K562 (cell line): Measurements from ENCODE around the gene SH3GLB2.

ENCODE experiments used
- FOXM1 ChIP-seq, 2 experiments: fragments of 450-650 bp in 1 of 2; sonication (generic) in 1 of 2; formaldehyde crosslinking in 1 of 2; IDR thresholded peaks; 2 replicates each; pipeline versions ENCODE4 v1.6.1 to v1.9.0; 2017 to 2022; ENCODE audit warnings: low read depth in 2 of 2, mild to moderate bottlenecking in 2 of 2, missing genetic modification reagents in 1 of 2, moderate library complexity in 1 of 2
- GABPA ChIP-seq: fragments of 200-800 bp; sonication (Bioruptor generic); conservative IDR thresholded peaks from 2 replicates; pipeline ENCODE4 v1.6.1; 2016; ENCODE audit warnings: low read depth, missing genetic modification characterization, missing compliant biosample characterization
- MAZ ChIP-seq, 2 experiments: fragments of 450-650 bp in 1 of 2; sonication (generic) in 1 of 2; formaldehyde crosslinking; IDR thresholded peaks in 1 of 2; conservative IDR thresholded peaks in 1 of 2; 2 replicates each; pipeline versions ENCODE4 v1.4.0 to v1.5.0; 2020; ENCODE audit warnings: mild to moderate bottlenecking in 1 of 2, missing genetic modification reagents in 1 of 2
- NUFIP1 ChIP-seq: fragments of 450-650 bp; IDR thresholded peaks from 2 replicates; pipeline ENCODE4 v1.6.1; 2018; ENCODE audit not compliant: partially characterized antibody
- RAD21 ChIP-seq, 2 experiments: fragments of 250-450 bp in 1 of 2; fragments of 450-650 bp in 1 of 2; sonication (Bioruptor Pico) in 1 of 2; formaldehyde crosslinking in 1 of 2; IDR thresholded peaks in 1 of 2; conservative IDR thresholded peaks in 1 of 2; 2 replicates each; pipeline versions ENCODE4 v1.4.0 to v1.8.0; 2020 to 2022; ENCODE audit warnings: mild to moderate bottlenecking in 2 of 2, moderate library complexity in 1 of 2
- RBFOX2 ChIP-seq: fragments of 200-400 bp; formaldehyde crosslinking; IDR thresholded peaks from 2 replicates; pipeline ENCODE4 v1.6.1; 2017; ENCODE audit warnings: low read depth, mild to moderate bottlenecking, low read length, moderate library complexity
- RBM15 ChIP-seq: fragments of 200-400 bp; formaldehyde crosslinking; IDR thresholded peaks from 2 replicates; pipeline ENCODE4 v1.6.1; 2018; ENCODE audit warnings: mild to moderate bottlenecking, low read length, moderate library complexity; ENCODE audit not compliant: insufficient read depth
- SIN3A ChIP-seq, 2 experiments: fragments of 150-350 bp in 1 of 2; IDR thresholded peaks; 2 replicates each; pipeline ENCODE4 v1.6.1; 2011 to 2016; ENCODE audit warnings: borderline replicate concordance in 2 of 2, low read depth in 2 of 2, low read length in 2 of 2, mild to moderate bottlenecking in 2 of 2, moderate library complexity in 2 of 2; ENCODE audit not compliant: control insufficient read depth in 1 of 2
- TSHZ1 ChIP-seq: fragments of 250-450 bp; sonication (Bioruptor Pico); IDR thresholded peaks from 2 replicates; pipeline ENCODE4 v1.4.0; 2020; ENCODE audit warnings: mild to moderate bottlenecking, moderate library complexity
- ZNF174 ChIP-seq: fragments of 250-450 bp; sonication (Bioruptor Pico); IDR thresholded peaks from 2 replicates; pipeline ENCODE4 v1.4.0; 2020; ENCODE audit warnings: mild to moderate bottlenecking
- ZNF707 ChIP-seq: fragments of 250-450 bp; sonication (Bioruptor Pico); conservative IDR thresholded peaks from 2 replicates; pipeline ENCODE4 v1.8.0; 2022; ENCODE audit warnings: inconsistent platforms, mild to moderate bottlenecking, moderate library complexity
- TF ChIP-seq, protein P1 (sequence below), 3 experiments: IDR thresholded peaks in 2 of 3; conservative IDR thresholded peaks in 1 of 3; 2 replicates each; pipeline ENCODE4 v1.5.1; 2011 to 2012; ENCODE audit warnings: low read length in 3 of 3, mild to moderate bottlenecking in 3 of 3, control low read depth in 2 of 3, improper control_type of control experiment in 1 of 3, inconsistent platforms in 1 of 3, low read depth in 1 of 3, mixed read lengths in 1 of 3, moderate library complexity in 1 of 3; ENCODE audit not compliant: insufficient read depth in 2 of 3
- TF ChIP-seq, protein P2 (sequence below): fragments of 450-650 bp; IDR thresholded peaks from 2 replicates; pipeline ENCODE4 v1.6.1; 2016; ENCODE audit warnings: borderline replicate concordance
- TF ChIP-seq, protein P3 (sequence below), 2 experiments: fragments of 200-800 bp in 1 of 2; sonication (Bioruptor generic) in 1 of 2; sonication (generic) in 1 of 2; formaldehyde crosslinking in 1 of 2; IDR thresholded peaks in 1 of 2; conservative IDR thresholded peaks in 1 of 2; 2 replicates each; pipeline versions ENCODE4 v1.5.0 to v1.6.1; 2016 to 2020; ENCODE audit warnings: missing compliant biosample characterization in 1 of 2, missing genetic modification characterization in 1 of 2, missing genetic modification reagents in 1 of 2

GRCh38 chr9:129028192-129028966 is at the start of gene SH3GLB2:
- no peak for TF ChIP-seq ZNF707
- no peak for TF ChIP-seq NUFIP1
- no peak for TF ChIP-seq RBM15
- no peak for TF ChIP-seq SIN3A (IDR thresholded peaks at IDR 0.05; ENCODE audit: borderline replicate concordance in 2 of 2, control insufficient read depth in 1 of 2, low read depth in 2 of 2, low read length in 2 of 2)
- TF ChIP-seq RAD21 (CRISPR knock-in tag; conservative IDR thresholded peaks at IDR 0.05 in 1 of 2, IDR thresholded peaks at IDR 0.05 in 1 of 2), result peak; percentile 27 to 57; a peak in 3 of 4 replicates
- TF ChIP-seq, protein P1, sequence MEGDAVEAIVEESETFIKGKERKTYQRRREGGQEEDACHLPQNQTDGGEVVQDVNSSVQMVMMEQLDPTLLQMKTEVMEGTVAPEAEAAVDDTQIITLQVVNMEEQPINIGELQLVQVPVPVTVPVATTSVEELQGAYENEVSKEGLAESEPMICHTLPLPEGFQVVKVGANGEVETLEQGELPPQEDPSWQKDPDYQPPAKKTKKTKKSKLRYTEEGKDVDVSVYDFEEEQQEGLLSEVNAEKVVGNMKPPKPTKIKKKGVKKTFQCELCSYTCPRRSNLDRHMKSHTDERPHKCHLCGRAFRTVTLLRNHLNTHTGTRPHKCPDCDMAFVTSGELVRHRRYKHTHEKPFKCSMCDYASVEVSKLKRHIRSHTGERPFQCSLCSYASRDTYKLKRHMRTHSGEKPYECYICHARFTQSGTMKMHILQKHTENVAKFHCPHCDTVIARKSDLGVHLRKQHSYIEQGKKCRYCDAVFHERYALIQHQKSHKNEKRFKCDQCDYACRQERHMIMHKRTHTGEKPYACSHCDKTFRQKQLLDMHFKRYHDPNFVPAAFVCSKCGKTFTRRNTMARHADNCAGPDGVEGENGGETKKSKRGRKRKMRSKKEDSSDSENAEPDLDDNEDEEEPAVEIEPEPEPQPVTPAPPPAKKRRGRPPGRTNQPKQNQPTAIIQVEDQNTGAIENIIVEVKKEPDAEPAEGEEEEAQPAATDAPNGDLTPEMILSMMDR (IDR thresholded peaks at IDR 0.05 in 2 of 3, conservative IDR thresholded peaks at IDR 0.05 in 1 of 3; ENCODE audit: insufficient read depth in 2 of 3, low read depth in 1 of 3, low read length in 3 of 3), result peak; percentile 77 to 92 (median 88)
- no peak for TF ChIP-seq FOXM1 (IDR thresholded peaks at IDR 0.05; ENCODE audit: low read depth)
- TF ChIP-seq FOXM1 (CRISPR knock-in tag; IDR thresholded peaks at IDR 0.05; ENCODE audit: low read depth), result no peak
- no peak for TF ChIP-seq RBFOX2
- no peak for TF ChIP-seq TSHZ1 (CRISPR knock-in tag)
- TF ChIP-seq ZNF174 (CRISPR knock-in tag), result no peak
- peak in 1 of 2 experiments; percentile 93; a peak in 2 of 4 replicates for TF ChIP-seq MAZ (CRISPR knock-in tag; conservative IDR thresholded peaks at IDR 0.05 in 1 of 2, IDR thresholded peaks at IDR 0.05 in 1 of 2)
- TF ChIP-seq, protein P2, sequence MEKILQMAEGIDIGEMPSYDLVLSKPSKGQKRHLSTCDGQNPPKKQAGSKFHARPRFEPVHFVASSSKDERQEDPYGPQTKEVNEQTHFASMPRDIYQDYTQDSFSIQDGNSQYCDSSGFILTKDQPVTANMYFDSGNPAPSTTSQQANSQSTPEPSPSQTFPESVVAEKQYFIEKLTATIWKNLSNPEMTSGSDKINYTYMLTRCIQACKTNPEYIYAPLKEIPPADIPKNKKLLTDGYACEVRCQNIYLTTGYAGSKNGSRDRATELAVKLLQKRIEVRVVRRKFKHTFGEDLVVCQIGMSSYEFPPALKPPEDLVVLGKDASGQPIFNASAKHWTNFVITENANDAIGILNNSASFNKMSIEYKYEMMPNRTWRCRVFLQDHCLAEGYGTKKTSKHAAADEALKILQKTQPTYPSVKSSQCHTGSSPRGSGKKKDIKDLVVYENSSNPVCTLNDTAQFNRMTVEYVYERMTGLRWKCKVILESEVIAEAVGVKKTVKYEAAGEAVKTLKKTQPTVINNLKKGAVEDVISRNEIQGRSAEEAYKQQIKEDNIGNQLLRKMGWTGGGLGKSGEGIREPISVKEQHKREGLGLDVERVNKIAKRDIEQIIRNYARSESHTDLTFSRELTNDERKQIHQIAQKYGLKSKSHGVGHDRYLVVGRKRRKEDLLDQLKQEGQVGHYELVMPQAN, result no peak
- TF ChIP-seq, protein P3, sequence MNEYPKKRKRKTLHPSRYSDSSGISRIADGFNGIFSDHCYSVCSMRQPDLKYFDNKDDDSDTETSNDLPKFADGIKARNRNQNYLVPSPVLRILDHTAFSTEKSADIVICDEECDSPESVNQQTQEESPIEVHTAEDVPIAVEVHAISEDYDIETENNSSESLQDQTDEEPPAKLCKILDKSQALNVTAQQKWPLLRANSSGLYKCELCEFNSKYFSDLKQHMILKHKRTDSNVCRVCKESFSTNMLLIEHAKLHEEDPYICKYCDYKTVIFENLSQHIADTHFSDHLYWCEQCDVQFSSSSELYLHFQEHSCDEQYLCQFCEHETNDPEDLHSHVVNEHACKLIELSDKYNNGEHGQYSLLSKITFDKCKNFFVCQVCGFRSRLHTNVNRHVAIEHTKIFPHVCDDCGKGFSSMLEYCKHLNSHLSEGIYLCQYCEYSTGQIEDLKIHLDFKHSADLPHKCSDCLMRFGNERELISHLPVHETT (CRISPR knock-in tag; conservative IDR thresholded peaks at IDR 0.05 in 1 of 2, IDR thresholded peaks at IDR 0.05 in 1 of 2), result no peak
- no peak; the same call in 1 of the 2 replicates for TF ChIP-seq GABPA (tag)
